ENCODE measurements around the gene SRP54.
"Not testable (repeated sequence)": the region's sequence is repeated elsewhere in the genome, so short reads cannot be mapped to it uniquely, and the experiment has no call there.

Gene SRP54

GRCh38 chr14:34983786-34984185 is 994 bp downstream of the SRP54 start:
- no peak for DNase-seq (ENCODE audit: low read depth)

GRCh38 chr14:34985740-34986139 is 2.9 kb downstream of the SRP54 start:
- DNase-seq (ENCODE audit: low read depth): no peak

- DNase-seq (ENCODE audit: low read depth): no peak
Observed at GRCh38 chr14:34987180-34987579, 4.4 kb downstream of the SRP54 start.

- DNase-seq (ENCODE audit: low read depth): no peak
Observed at GRCh38 chr14:34989762-34990161, 7.0 kb downstream of the SRP54 start.

GRCh38 chr14:34993426-34993825 is 10.6 kb downstream of the SRP54 start:
- DNase-seq (ENCODE audit: low read depth): no peak

GRCh38 chr14:34994668-34995067 is 11.9 kb downstream of the SRP54 start:
- DNase-seq (ENCODE audit: low read depth): no peak

GRCh38 chr14:34997762-34998161 is 15.0 kb downstream of the SRP54 start:
- DNase-seq (ENCODE audit: low read depth): no peak

- DNase-seq (ENCODE audit: low read depth): no peak
Observed at GRCh38 chr14:34999500-34999899, 16.7 kb downstream of the SRP54 start.

GRCh38 chr14:35001621-35002020 is 18.8 kb downstream of the SRP54 start:
- no peak for DNase-seq (ENCODE audit: low read depth)

- no peak for DNase-seq (ENCODE audit: low read depth)
Observed at GRCh38 chr14:35004839-35005238, 22.0 kb downstream of the SRP54 start.

- DNase-seq (ENCODE audit: low read depth): no peak
Observed at GRCh38 chr14:35016568-35016967, 33.8 kb downstream of the SRP54 start.

- no peak for DNase-seq (ENCODE audit: low read depth)
Observed at GRCh38 chr14:35020713-35021112, 37.9 kb downstream of the SRP54 start.

GRCh38 chr14:35028435-35028834 is 45.6 kb downstream of the SRP54 start:
- no peak for DNase-seq (ENCODE audit: low read depth)

GRCh38 chr14:35032562-35032961 is 49.8 kb downstream of the SRP54 start:
- no peak for DNase-seq (ENCODE audit: low read depth)

- no peak for DNase-seq (ENCODE audit: low read depth)
Observed at GRCh38 chr14:35034440-35034833, 51.6 kb downstream of the SRP54 start.

- DNase-seq (ENCODE audit: low read depth): not testable (repeated sequence)
Observed at GRCh38 chr14:35034944-35035554, 52.3 kb downstream of the SRP54 start.

GRCh38 chr14:35038312-35038711 is 55.5 kb downstream of the SRP54 start:
- DNase-seq (ENCODE audit: low read depth): not testable (repeated sequence)

GRCh38 chr14:35042632-35043031 is 59.8 kb downstream of the SRP54 start:
- DNase-seq (ENCODE audit: low read depth): no peak

- no peak for DNase-seq (ENCODE audit: low read depth)
Observed at GRCh38 chr14:35043046-35043445, 60.3 kb downstream of the SRP54 start.

GRCh38 chr14:35044939-35045797 is 62.4 kb downstream of the SRP54 start:
- DNase-seq (ENCODE audit: low read depth): no peak

GRCh38 chr14:35045798-35046047 is 62.9 kb downstream of the SRP54 start:
- DNase-seq (ENCODE audit: low read depth): no peak

GRCh38 chr14:35046048-35046750 is 63.4 kb downstream of the SRP54 start, which contains the start of gene FAM177A1:
TSS of gene FAM177A1 (plus strand) at chr14:35046272. CDS start at chr14:35046464, 192 bp downstream.
- DNase-seq (ENCODE audit: low read depth): peak; percentile 96

Data from stimulated activated CD8-positive, alpha-beta memory T cell treated with anti-CD3 and anti-CD28 coated beads, Interleukin-7, amount 100 ng/mL, for 24 hours (primary cell).